Activated CD8-positive, alpha-beta memory T cell treated with anti-CD3 and anti-CD28 coated beads for 4 hours (primary cell): ENCODE data around the gene MYRIP.
"Not testable (repeated sequence)": the region's sequence is repeated elsewhere in the genome, so short reads cannot be mapped to it uniquely, and the experiment has no call there.

Experiments
- DNase-seq, 2 donors: peaks; one replicate each; pipeline ENCODE4 v3.0.0-alpha.2; 2020; ENCODE audit warnings: low read depth in 2 of 2

Gene MYRIP

GRCh38 chr3:40035177-40035576, 225.8 kb downstream of the MYRIP start:
- DNase-seq: no peak

- DNase-seq: no peak
Observed at GRCh38 chr3:40037582-40037981, 228.2 kb downstream of the MYRIP start.

DNA sequence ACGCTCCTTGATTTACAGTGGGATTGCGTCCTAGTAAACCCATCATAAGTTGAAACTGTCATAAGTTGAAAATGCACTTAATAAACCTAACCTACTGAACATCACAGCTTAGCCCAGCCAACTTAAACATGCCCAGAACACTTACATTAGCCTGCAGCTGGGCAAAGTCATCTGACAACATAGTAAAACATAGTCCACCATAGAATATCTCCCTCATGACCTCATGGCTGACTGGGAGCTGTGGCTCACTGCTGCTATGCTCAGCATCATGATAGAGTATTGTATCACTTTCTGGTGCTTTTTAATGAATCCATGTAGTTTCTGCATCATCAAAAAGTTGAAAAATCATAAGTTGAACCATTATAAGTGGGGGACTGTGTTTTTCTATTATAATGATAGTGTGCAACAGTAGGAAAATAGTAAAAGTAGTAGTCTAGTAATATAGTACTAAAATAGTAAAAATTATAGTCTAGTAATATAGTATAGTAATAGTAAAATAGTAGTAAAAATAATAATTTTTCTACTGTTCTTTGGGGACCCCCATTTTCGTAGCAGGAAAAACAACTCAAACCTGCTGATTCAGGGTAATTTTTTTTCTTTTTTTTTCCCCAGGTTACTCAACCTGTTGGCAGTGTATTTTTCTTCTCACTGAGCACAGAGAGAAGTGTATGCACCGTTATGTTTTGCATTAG, 233.5 kb downstream of the MYRIP start:
- no peak for DNase-seq

- no peak for DNase-seq
Observed at GRCh38 chr3:40043444-40043755, 234.0 kb downstream of the MYRIP start.

GRCh38 chr3:40044487-40044886, 235.1 kb downstream of the MYRIP start:
- DNase-seq: no peak

DNA sequence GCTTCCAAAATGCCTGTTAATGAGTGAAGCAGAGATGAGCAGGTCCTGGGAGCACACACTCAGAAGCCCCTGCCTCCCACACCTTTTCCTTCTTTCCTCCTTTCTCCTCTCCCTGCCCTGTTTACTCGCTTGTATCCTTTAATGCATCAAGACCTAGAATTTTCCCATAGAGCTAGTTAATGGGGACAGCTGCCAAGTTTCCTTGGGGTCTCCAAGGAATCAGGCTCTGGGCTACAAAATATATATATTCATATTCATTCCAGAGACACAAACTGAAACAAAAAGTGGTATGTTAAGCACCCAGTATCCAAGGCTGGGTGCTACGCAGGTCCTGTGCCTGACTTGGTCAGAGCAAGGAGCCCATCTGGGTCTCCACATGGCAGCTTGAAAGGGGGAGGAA, 235.6 kb downstream of the MYRIP start:
- no peak for DNase-seq

- no peak for DNase-seq
Observed at GRCh38 chr3:40046149-40046548, 236.7 kb downstream of the MYRIP start.

GRCh38 chr3:40047406-40047805, 238.0 kb downstream of the MYRIP start:
- DNase-seq: no peak

GRCh38 chr3:40053663-40054062, 244.3 kb downstream of the MYRIP start:
- no peak for DNase-seq

GRCh38 chr3:40054568-40055222, 245.3 kb downstream of the MYRIP start:
- DNase-seq: no peak

DNA sequence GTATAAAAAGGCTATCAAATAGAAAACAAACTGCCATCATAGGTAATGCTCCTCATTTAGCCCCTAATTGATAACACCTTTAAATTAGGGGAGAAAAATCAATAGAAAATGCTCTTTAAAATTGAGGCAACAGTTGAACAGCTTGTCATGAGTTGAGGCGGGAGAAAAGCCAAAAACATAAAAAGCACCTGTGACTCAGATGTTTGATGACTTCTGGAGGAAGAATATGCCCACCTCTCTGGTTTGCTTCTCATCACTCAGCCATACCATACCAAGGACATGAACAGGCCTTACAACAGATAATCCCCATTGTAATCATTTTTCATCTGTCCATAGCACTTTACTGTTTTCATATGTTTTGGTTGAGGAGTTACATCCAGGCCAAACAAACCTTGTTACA, 246.0 kb downstream of the MYRIP start:
- DNase-seq: no peak

GRCh38 chr3:40055956-40056355, 246.5 kb downstream of the MYRIP start:
- DNase-seq: no peak

DNA sequence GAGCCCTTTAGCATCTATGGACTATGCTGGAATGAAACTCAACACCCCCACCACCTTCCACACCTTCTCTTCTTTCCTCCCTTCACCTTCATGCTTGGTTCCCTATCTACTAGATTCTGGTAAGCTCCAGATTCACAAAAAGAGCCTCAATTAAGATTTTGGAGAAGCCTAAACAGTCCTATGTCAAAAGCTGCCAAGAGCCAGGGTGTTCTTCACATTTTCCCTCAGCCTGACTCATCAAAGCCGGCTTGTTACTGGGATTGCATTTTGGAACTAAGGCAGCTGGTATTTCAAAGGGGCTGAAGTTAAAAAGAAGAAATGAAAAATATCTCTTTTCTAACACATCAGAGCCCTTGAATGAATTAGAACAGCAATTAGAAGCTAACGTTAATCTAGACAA, 247.7 kb downstream of the MYRIP start:
- DNase-seq: no peak

- DNase-seq: no peak
Observed at GRCh38 chr3:40057786-40058185, 248.4 kb downstream of the MYRIP start.

GRCh38 chr3:40068636-40069035, 259.2 kb downstream of the MYRIP start:
- no peak for DNase-seq

DNA sequence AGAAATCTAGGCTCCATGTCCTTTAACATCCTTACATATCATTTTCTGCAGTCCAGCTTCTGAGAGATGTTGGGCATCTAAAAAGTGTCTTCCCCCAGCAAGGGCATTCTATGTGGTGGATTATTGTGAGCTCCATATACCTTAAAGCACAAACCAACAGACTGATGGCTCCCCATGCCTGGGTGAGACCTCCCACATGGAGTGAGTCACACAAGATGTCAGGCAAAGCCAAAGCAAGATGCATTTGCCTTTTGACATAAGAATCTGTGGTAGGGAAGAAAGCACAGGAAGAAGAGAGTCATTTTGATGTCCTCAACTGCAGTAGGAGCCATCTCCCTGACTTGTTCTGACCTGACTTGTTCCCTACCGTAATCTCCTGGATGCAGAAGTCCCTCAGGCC, 261.4 kb downstream of the MYRIP start:
- DNase-seq: no peak

DNA sequence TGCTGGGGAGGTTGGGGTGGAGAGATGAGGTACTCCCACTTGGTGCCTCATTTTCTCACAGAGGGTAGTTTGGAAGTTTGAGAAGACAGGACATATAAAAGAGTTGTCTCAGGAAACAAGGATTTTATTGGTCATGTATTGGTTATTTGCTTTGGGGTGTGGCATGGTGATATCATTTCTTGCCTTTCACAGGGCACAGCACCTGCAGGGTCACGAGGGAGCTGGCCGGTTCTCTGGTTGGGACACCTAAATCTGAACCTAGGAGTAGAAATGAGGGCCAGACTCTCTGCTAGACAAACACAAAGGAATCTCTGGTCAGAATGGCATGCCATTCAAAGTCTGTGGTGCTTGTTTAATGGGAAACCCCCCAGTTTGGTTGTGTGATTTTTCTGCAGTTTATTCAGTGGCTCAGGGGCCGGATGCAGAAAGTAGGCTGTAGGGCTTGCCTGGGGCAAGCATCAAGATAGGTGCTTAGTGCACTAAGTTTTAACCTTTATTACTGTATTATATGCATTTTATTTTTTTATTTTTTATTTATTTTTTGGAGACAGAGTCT, 262.4 kb downstream of the MYRIP start:
- no peak for DNase-seq

- DNase-seq: no peak
Observed at GRCh38 chr3:40073310-40074007, 264.1 kb downstream of the MYRIP start.

DNA sequence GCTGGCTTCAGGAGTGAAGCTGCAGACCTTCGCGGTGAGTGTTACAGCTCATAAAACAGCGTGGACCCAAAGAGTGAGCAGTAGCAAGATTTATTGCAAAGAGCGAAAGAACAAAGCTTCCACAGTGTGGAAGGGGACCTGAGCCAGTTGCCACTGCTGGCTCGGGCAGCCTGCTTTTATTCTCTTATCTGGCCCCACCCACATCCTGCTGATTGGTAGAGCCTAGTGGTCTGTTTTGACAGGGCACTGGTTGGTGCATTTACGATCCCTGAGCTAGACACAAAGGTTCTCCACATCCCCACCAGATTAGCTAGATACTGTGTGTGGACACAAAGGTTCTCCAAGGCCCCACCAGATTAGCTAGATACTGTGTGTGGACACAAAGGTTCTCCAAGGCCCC, 267.7 kb downstream of the MYRIP start:
- DNase-seq: not testable (repeated sequence)

DNA sequence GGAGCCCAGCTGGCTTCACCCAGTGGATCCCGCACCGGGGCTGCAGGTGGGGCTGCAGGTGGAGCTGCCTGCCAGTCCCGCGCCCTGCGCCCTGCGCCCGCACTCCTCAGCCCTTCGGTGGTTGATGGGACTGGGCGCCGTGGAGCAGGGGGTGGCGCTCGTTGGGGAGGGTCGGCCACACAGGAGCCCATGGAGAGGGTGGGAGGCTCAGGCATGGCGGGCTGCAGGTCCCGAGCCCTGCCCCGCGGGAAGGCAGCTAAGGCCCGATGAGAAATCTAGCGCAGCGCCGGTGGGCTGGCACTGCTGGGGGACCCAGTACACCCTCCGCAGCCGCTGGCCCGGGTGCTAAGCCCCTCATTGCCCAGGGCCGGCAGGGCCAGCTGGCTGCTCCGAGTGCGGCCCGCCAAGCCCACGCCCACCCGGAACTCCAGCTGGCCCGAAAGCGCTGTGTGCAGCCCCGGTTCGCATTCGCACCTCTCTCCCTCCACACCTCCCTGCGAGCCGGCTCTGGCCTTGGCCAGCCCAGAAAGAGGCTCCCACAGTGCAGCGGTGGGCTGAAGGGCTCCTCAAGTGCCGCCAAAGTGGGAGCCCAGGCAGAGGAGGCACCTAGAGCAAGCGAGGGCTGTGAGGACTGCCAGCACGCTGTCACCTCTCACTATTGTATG, 268.6 kb downstream of the MYRIP start:
- not testable (repeated sequence) for DNase-seq

GRCh38 chr3:40078590-40078989, 269.2 kb downstream of the MYRIP start:
- no peak for DNase-seq

DNA sequence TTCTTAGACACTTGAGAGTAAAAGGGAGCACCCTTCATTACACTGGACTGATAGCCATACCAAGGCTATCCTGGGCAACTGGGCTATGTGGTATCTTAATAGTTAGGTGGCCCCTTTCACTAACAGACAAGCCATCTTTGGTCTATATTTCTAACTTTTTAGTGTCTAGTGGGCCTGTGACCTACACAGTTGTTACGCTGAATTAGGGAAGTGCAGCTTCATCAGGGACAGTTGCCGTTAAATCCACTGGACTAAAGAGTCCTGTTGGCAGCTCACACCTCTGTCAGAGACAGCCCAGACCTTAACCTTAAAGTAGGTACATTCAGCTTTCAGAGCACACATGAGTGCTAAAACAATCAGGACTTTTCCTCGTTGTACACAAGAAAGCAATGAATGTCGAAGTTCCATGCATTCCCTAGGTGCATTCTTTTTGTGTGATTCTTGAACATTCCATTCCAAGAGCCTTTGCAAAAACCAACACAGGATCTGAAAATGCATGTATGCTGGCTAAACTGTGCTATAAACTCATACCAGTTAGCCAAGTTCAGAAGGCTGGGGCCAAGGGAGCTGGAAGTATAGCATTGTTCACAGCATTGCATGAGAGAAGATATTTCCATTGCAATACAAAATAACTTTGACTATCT, 269.9 kb downstream of the MYRIP start:
- DNase-seq: no peak
